Prostate gland (tissue), 2 donors: ENCODE data around the gene ALG5.

Experiments
- CTCF ChIP-seq, 4 experiments: fragments of 200-600 bp in 2 of 4; fragments of 450-650 bp in 2 of 4; sonication (generic) in 2 of 4; IDR thresholded peaks; 1 replicate in 3 of 4; 2 replicates in 1 of 4; pipeline ENCODE4 v1.5.1; 2016 to 2019; ENCODE audit warnings: antibody characterized with exemption in 4 of 4, mild to moderate bottlenecking in 2 of 4, moderate library complexity in 2 of 4
- POLR2A ChIP-seq: fragments of 450-650 bp; IDR thresholded peaks from one replicate; pipeline ENCODE4 v1.6.1; 2016; ENCODE audit warnings: antibody characterized with exemption, mild to moderate bottlenecking
- POLR2AphosphoS5 ChIP-seq: sonication (generic); formaldehyde crosslinking; IDR thresholded peaks from one replicate; pipeline ENCODE4 v1.6.1; 2017; ENCODE audit warnings: antibody characterized with exemption

GRCh38 chr13:36924001-36924400, 75.1 kb downstream of the ALG5 start:
- TF ChIP-seq CTCF (IDR thresholded peaks at IDR 0.05) (no peak), POLR2AphosphoS5 (no peak), POLR2A (no peak)
